Endodermal cell (in vitro differentiated cells): ENCODE measurements around the gene ATP5PO. TPM values are rescaled to one million over a fixed set of nuclear protein-coding genes. Genes with fewer than 3 reads are reported as not detected.

Experiments used
- DNase-seq: peaks from one replicate; pipeline ENCODE4 v3.0.0-alpha.2; 2017
- H3K27ac ChIP-seq: 2 replicates; pipeline ENCODE4 v1.5.1; 2013; ENCODE audit warnings: mild to moderate bottlenecking, low read depth, low read length, moderate library complexity
- H3K27me3 ChIP-seq: 2 replicates; pipeline ENCODE4 v1.6.1; 2013; ENCODE audit warnings: mild to moderate bottlenecking, low read length, moderate library complexity; ENCODE audit not compliant: insufficient read depth, control insufficient read depth, poor library complexity, severe bottlenecking
- H3K36me3 ChIP-seq: 2 replicates; pipeline ENCODE4 v1.7.0; 2013; ENCODE audit warnings: mild to moderate bottlenecking, low read length, moderate library complexity; ENCODE audit not compliant: control insufficient read depth, insufficient read depth
- H3K4me1 ChIP-seq: one replicate; pipeline ENCODE4 v1.7.0; 2013; ENCODE audit warnings: low read length; ENCODE audit not compliant: control insufficient read depth, insufficient read depth
- H3K4me3 ChIP-seq: 2 replicates; pipeline ENCODE4 v1.5.1; 2013; ENCODE audit warnings: mild to moderate bottlenecking, low read length, moderate library complexity
- H3K9ac ChIP-seq: 2 replicates; pipeline ENCODE4 v1.6.1; 2013; ENCODE audit warnings: mild to moderate bottlenecking, low read length, moderate library complexity; ENCODE audit not compliant: poor library complexity, severe bottlenecking; ENCODE audit errors: extremely low read depth
- H3K9me3 ChIP-seq: 2 replicates; pipeline ENCODE4 v1.6.1; 2013; ENCODE audit warnings: mild to moderate bottlenecking, low read length, moderate library complexity; ENCODE audit not compliant: control insufficient read depth
- H3K27ac Mint-ChIP-seq: 2 replicates; pipeline ENCODE4 v1.8.0; 2020; ENCODE audit warnings: mixed read lengths
- H3K27me3 Mint-ChIP-seq: 2 replicates; pipeline ENCODE4 v1.8.0; 2021; ENCODE audit warnings: mild to moderate bottlenecking, mixed read lengths; ENCODE audit not compliant: insufficient read depth
- H3K36me3 Mint-ChIP-seq: 2 replicates; pipeline ENCODE4 v1.8.0; 2020; ENCODE audit warnings: low read depth, mixed read lengths
- H3K4me1 Mint-ChIP-seq: 2 replicates; pipeline ENCODE4 v1.8.0; 2020; ENCODE audit warnings: mixed read lengths
- H3K4me3 Mint-ChIP-seq: 2 replicates; pipeline ENCODE4 v1.8.0; 2020; ENCODE audit warnings: mild to moderate bottlenecking, moderate library complexity, mixed read lengths
- H3K9me3 Mint-ChIP-seq: 2 replicates; pipeline ENCODE4 v1.8.0; 2020; ENCODE audit warnings: mild to moderate bottlenecking, mixed read lengths
- WGBS, 2 experiments: methylation state at CpG; one replicate each; pipeline versions ENCODE4 v1.1.5 to v1.1.7; 2013; ENCODE audit warnings: missing lambda C conversion rate in 2 of 2, mixed read lengths in 1 of 2; ENCODE audit not compliant: insufficient coverage in 1 of 2, insufficient read length in 1 of 2; 5-methylcytosine and 5-hydroxymethylcytosine counted together
- total RNA-seq, 2 donors: library from RNA; stranded (reverse); fragmentation: NEBNext Ultra II Directional in 1 of 2; extraction: Animal tissue kit (Norgen Biotek cat#: 25700) in 1 of 2; gene quantifications; 2 replicates in 1 of 2; 3 replicates in 1 of 2; pipeline ENCODE4 v1.2.1, GENCODE V29; 2021
- TF ChIP-seq, protein P1 (sequence below): fragments of 200-600 bp; sonication (generic); conservative IDR thresholded peaks from 2 replicates; pipeline ENCODE4 v1.5.0; 2021; ENCODE audit warnings: antibody characterized with exemption, mild to moderate bottlenecking

Gene ATP5PO
- total RNA-seq, 2 donors from 2014 or later, result 223 to 252 TPM

DNA sequence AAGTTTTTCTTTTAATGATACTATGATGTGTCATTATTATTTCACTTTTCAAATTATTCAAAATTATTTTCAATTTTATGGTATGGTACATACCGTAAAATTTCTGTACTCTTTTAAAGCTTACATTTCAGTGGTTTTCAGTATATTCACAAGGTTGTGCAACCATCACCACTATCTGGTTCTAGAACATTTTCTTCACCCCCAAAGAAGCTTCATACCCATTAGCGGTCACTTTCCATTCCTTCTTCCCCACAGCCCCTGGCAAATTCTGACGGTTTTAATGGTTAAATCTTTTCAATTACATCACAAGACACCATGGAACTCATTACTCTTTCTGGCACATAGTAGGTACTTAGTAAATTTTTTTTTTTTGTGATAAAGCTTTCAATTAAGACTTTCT is 22.8 kb upstream of the ATP5PO start:
- no peaks in the 10 kb centered on the region for H3K27me3 Mint-ChIP-seq
- peaks cover 2% of the 10 kb centered on the region for H3K9me3 ChIP-seq
- TF ChIP-seq, protein P1, sequence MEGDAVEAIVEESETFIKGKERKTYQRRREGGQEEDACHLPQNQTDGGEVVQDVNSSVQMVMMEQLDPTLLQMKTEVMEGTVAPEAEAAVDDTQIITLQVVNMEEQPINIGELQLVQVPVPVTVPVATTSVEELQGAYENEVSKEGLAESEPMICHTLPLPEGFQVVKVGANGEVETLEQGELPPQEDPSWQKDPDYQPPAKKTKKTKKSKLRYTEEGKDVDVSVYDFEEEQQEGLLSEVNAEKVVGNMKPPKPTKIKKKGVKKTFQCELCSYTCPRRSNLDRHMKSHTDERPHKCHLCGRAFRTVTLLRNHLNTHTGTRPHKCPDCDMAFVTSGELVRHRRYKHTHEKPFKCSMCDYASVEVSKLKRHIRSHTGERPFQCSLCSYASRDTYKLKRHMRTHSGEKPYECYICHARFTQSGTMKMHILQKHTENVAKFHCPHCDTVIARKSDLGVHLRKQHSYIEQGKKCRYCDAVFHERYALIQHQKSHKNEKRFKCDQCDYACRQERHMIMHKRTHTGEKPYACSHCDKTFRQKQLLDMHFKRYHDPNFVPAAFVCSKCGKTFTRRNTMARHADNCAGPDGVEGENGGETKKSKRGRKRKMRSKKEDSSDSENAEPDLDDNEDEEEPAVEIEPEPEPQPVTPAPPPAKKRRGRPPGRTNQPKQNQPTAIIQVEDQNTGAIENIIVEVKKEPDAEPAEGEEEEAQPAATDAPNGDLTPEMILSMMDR, result no peak
- no peak overlapping the region for H3K27ac ChIP-seq
- peaks cover 3% of the 10 kb centered on the region for H3K9me3 Mint-ChIP-seq
- peaks cover 23% of the 10 kb centered on the region for H3K36me3 Mint-ChIP-seq
- 93 to 100% methylated on average over 1 to 3 of the region's 3 CpGs for WGBS, 2 experiments
- H3K4me1 ChIP-seq, result no peaks in the 10 kb centered on the region
- no peak overlapping the region for H3K4me3 ChIP-seq
- H3K4me1 Mint-ChIP-seq, result peaks cover 4% of the 10 kb centered on the region
- DNase-seq, result no peak
- H3K27ac Mint-ChIP-seq, result no peak overlapping the region
- H3K9ac ChIP-seq, result no peak overlapping the region
- H3K36me3 ChIP-seq, result no peaks in the 10 kb centered on the region
- no peak overlapping the region for H3K4me3 Mint-ChIP-seq
- peaks cover 28% of the 10 kb centered on the region for H3K27me3 ChIP-seq

DNA sequence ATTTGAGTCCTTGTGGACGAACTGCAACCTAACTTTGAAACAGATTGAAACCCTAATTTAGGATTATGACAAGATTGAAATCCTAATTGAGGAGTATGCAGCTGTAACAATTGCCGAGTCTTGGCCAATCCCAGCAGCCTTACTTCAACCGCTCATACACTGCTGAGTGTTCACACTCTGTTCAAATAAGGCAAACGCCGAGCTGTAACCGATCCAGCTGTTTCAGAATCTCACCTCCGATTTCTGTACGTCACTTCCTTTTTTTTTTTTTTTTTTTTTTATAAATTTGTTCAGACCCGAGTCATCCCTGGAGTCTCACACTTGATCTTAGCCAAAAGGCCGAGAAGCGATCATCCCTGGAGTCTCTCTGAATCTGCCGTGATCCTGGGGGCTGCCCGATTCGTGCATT is 22.3 kb upstream of the ATP5PO start:
- Mint-ChIP-seq H3K27me3 (no peaks in the 10 kb centered on the region), H3K4me3 (no peak overlapping the region), H3K9me3 (no peaks in the 10 kb centered on the region), H3K4me1 (peaks cover 4% of the 10 kb centered on the region), H3K36me3 (peaks cover 20% of the 10 kb centered on the region), H3K27ac (no peak overlapping the region)
- H3K9ac ChIP-seq, result no peak overlapping the region
- no peak for DNase-seq
- peaks cover 2% of the 10 kb centered on the region for H3K9me3 ChIP-seq
- H3K36me3 ChIP-seq, result no peaks in the 10 kb centered on the region
- WGBS, 2 experiments, result 89 to 95% methylated on average over 8 to 14 of the region's 14 CpGs
- H3K27ac ChIP-seq, result no peak overlapping the region
- H3K4me1 ChIP-seq, result no peaks in the 10 kb centered on the region
- TF ChIP-seq, protein P1, result no peak
- peaks cover 28% of the 10 kb centered on the region for H3K27me3 ChIP-seq
- H3K4me3 ChIP-seq, result no peak overlapping the region

DNA sequence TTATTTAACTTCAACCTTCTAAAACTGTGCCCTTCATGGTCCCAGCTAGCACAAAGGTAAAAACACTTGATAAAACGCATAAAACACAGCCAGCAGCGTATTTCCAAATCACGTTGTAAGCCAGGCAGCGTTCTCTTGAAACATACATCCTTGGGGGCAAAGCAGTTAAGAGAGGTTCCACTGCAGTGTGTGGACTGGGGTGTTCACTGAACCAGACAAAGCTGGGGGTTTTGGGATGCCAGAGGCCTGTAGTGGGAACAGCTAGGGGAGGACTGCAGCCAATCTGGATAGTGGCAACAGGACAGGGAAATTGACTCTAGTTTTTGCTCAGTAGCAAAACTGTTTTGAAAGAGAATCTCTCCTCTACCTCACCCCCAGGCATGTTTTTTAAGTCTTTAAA is 21.5 kb upstream of the ATP5PO start:
- Histone ChIP-seq H3K4me1 (peaks cover 3% of the 10 kb centered on the region), H3K27ac (no peak overlapping the region), H3K27me3 (peaks cover 20% of the 10 kb centered on the region), H3K9ac (no peak overlapping the region), H3K4me3 (no peak overlapping the region), H3K36me3 (no peaks in the 10 kb centered on the region), H3K9me3 (peaks cover 6% of the 10 kb centered on the region)
- WGBS, 2 experiments, result 92 to 97% methylated on average over 4 of the region's 4 CpGs
- no peaks in the 10 kb centered on the region for H3K27me3 Mint-ChIP-seq
- TF ChIP-seq, protein P1, result no peak
- H3K4me1 Mint-ChIP-seq, result peaks cover 5% of the 10 kb centered on the region
- H3K4me3 Mint-ChIP-seq, result no peak overlapping the region
- peaks cover 26% of the 10 kb centered on the region for H3K36me3 Mint-ChIP-seq
- H3K9me3 Mint-ChIP-seq, result peaks cover 4% of the 10 kb centered on the region
- no peak overlapping the region for H3K27ac Mint-ChIP-seq
- DNase-seq, result peak; percentile 40
